ENCODE data around the gene DAPL1. TPM values are rescaled to one million over a fixed set of nuclear protein-coding genes. Genes with fewer than 3 reads are reported as not detected.
"Not testable (repeated sequence)": the region's sequence is repeated elsewhere in the genome, so short reads cannot be mapped to it uniquely, and the experiment has no call there.

DAPL1 gene
- total RNA-seq, 1 donor from 2014 or later, result not detected

- Mint-ChIP-seq H3K4me3 (no peak overlapping the region), H3K36me3 (no peaks in the 10 kb centered on the region), H3K27me3 (peaks cover 3% of the 10 kb centered on the region), H3K27ac (no peak overlapping the region), H3K4me1 (ENCODE audit: unreplicated experiment) (peaks cover 14% of the 10 kb centered on the region), H3K9me3 (no peaks in the 10 kb centered on the region)
- no peak for TF ChIP-seq CTCF (conservative IDR thresholded peaks at IDR 0.05)
- no peak for DNase-seq (ENCODE audit: extremely low spot score, unreplicated experiment)
Observed at GRCh38 chr2:158845859-158846258, 50.7 kb downstream of the DAPL1 start.

- not testable (repeated sequence) for H3K4me3 Mint-ChIP-seq; DNase-seq (ENCODE audit: extremely low spot score, unreplicated experiment); H3K9me3 Mint-ChIP-seq; H3K4me1 Mint-ChIP-seq (ENCODE audit: unreplicated experiment); H3K27ac Mint-ChIP-seq; H3K36me3 Mint-ChIP-seq; H3K27me3 Mint-ChIP-seq
Observed at GRCh38 chr2:158847526-158847925, 52.4 kb downstream of the DAPL1 start.

GRCh38 chr2:158848031-158848970 lies 53.2 kb downstream of the DAPL1 start:
- H3K4me3 Mint-ChIP-seq; H3K27me3 Mint-ChIP-seq; H3K27ac Mint-ChIP-seq; H3K4me1 Mint-ChIP-seq (ENCODE audit: unreplicated experiment); DNase-seq (ENCODE audit: extremely low spot score, unreplicated experiment); H3K36me3 Mint-ChIP-seq; H3K9me3 Mint-ChIP-seq: not testable (repeated sequence)
- peak; percentile 26 for TF ChIP-seq CTCF (conservative IDR thresholded peaks at IDR 0.05)

GRCh38 chr2:158860179-158860578 lies 65.1 kb downstream of the DAPL1 start:
- H3K4me3 Mint-ChIP-seq; H3K27ac Mint-ChIP-seq; H3K36me3 Mint-ChIP-seq; H3K27me3 Mint-ChIP-seq; H3K4me1 Mint-ChIP-seq (ENCODE audit: unreplicated experiment); DNase-seq (ENCODE audit: extremely low spot score, unreplicated experiment): not testable (repeated sequence)
- peaks cover 11% of the 10 kb centered on the region for H3K9me3 Mint-ChIP-seq

GRCh38 chr2:158861626-158862025 lies 66.5 kb downstream of the DAPL1 start:
- not testable (repeated sequence) for H3K36me3 Mint-ChIP-seq; DNase-seq (ENCODE audit: extremely low spot score, unreplicated experiment); H3K27ac Mint-ChIP-seq; H3K4me3 Mint-ChIP-seq; H3K4me1 Mint-ChIP-seq (ENCODE audit: unreplicated experiment); H3K27me3 Mint-ChIP-seq
- H3K9me3 Mint-ChIP-seq, result peaks cover 16% of the 10 kb centered on the region

GRCh38 chr2:158865469-158865868 lies 70.4 kb downstream of the DAPL1 start:
- Mint-ChIP-seq H3K4me1 (ENCODE audit: unreplicated experiment) (peaks cover 20% of the 10 kb centered on the region), H3K9me3 (peaks cover 17% of the 10 kb centered on the region)
- DNase-seq (ENCODE audit: extremely low spot score, unreplicated experiment); H3K27me3 Mint-ChIP-seq; H3K4me3 Mint-ChIP-seq; H3K36me3 Mint-ChIP-seq; H3K27ac Mint-ChIP-seq: not testable (repeated sequence)

Other genes with a start within 250 kb of the DAPL1 start
- 56.9 and 138 TPM in 2 replicates for gene TANC1, start 173.3 kb downstream of the DAPL1 start, total RNA-seq (ENCODE audit: low replicate concordance)